HG02981 (cell line): ENCODE data around the gene PRKCH.
"Not testable (repeated sequence)": the region's sequence is repeated elsewhere in the genome, so short reads cannot be mapped to it uniquely, and the experiment has no call there.

Source experiments
- ATAC-seq: cut with Tn5 transposase; IDR thresholded peaks from one replicate; pipeline ENCODE4 v1.9.1; 2021; ENCODE audit warnings: mild to moderate bottlenecking, moderate library complexity; ENCODE audit not compliant: unreplicated experiment

The PRKCH gene

GRCh38 chr14:61524936-61525292, 203.5 kb downstream of the PRKCH start:
- ATAC-seq: no peak

GRCh38 chr14:61525293-61526011, 204.1 kb downstream of the PRKCH start:
- ATAC-seq: peak; percentile 85

DNA sequence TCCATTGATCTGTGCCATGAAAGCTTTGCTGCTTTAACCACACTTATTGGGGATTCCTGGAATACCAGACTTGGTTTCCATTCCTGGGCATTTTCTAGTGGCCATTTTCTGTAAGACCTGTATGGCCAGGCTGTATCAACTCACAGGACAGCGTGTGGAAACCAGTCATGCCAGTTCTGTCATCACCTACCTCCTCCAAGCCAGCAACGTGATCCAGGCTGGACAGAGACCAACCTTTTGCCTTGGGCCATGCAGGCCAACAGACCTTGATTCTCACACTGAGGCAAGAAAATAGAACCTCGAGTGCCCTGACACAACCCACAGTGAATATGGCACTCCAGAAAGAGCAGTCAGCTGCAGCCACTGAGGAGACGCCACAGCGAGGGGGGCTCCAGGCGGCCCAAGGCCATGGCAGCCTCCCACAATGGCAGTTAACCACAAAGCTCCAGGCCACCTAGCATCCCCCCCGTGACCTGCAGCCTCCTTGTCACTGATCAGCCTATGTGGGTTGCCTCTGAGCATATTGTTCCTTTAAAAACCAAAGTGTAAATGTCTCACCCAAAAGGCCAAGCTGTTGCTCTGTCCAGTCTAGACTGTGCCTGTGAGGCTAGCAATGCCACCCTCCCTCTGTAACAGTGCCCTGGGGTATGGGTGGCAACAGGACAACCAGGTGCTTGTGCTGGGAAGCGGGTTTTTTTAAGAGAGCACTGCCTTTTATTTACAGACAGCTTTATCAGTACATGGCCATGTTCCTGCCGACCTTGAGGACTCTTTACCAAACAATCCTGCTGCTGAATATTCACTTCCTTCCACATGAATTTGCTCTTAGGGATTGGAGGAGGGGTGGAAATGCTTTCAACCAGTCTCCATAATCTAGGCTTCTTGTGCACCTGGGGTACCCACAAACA, 205.3 kb downstream of the PRKCH start:
- ATAC-seq: no peak

DNA sequence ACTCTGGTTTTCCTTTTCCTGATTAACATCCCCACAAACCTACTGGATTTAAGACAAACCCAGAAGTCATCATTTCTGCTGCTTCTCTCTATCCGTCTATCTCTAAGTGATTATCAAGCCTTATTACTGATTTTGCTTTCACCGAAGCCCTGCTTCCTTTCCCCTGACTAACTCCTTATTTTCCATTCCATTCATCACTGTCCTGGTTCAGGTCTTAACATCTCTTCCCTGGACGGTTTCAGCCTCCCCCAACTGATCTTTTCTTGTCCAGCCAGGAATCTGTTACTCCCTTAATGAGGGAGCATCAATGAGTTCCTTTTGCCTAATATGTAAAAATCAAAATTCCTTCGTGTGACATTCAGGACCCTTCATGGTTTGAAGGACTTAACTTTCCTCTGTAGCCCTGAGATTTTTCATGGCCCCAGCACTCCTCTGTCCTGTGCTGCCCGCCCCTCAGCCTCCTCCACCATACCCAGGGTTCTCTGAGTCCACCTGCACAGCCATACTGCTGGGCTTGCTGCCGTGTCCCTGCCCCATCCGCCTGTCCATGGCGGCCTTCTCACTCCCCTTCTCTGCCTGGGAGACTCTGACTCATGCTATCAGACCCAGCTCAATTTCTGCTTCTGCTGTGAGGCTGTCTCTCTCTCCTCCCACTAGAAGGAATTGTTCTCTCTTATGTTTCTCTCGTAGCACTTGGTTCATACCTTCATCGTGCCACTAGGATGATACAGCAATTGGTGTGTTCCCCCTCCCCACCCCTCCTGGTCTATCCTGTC, 206.1 kb downstream of the PRKCH start:
- ATAC-seq: no peak

- no peak for ATAC-seq
Measured at GRCh38 chr14:61528591-61529021, 207.2 kb downstream of the PRKCH start.

GRCh38 chr14:61529360-61529759, 208.0 kb downstream of the PRKCH start:
- ATAC-seq: not testable (repeated sequence)

DNA sequence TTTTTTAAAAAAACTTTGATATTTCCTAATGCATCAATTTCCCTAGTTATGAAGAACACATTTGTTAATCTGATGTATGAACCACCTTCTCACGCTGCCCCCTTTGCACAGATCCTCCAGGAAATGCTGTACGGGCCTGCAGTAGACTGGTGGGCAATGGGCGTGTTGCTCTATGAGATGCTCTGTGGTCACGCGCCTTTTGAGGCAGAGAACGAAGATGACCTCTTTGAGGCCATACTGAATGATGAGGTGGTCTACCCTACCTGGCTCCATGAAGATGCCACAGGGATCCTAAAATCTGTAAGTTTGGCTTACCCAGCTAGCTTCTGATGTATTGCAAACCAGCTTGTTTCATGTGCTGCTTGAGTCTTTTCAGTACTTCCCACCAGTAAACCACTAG, 208.9 kb downstream of the PRKCH start:
- no peak for ATAC-seq

GRCh38 chr14:61530896-61531295, 209.5 kb downstream of the PRKCH start:
- ATAC-seq: no peak

DNA sequence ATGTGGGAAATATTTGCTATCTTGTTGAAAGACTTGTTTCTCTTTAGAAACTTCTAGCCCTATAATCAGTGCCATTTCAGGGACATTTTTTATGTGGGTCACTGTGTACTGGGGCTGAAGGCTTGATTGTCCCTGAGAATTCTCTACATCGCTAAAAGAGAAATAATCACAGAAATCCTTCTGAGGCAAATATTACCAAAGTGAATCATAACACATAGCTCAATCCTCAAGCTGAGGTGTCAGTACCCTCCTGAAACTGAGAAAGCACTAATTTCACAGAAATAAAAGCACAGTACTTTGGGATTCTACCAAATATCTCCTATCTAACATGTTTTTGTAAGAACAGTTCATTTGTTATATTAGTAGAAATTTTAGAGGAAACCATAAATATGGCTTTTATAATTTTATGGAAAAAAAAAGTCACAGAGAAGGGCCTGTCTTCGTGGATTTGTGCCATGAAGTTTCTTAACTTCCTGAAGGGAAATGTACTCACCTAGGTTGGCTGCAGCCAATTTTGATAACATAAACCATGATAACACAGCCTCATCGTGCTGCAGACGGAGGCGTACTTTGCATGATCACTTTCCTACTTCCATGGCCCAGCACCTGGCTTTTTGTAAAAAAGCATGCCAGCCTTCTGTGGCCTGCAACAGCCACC, 210.2 kb downstream of the PRKCH start:
- ATAC-seq: no peak

DNA sequence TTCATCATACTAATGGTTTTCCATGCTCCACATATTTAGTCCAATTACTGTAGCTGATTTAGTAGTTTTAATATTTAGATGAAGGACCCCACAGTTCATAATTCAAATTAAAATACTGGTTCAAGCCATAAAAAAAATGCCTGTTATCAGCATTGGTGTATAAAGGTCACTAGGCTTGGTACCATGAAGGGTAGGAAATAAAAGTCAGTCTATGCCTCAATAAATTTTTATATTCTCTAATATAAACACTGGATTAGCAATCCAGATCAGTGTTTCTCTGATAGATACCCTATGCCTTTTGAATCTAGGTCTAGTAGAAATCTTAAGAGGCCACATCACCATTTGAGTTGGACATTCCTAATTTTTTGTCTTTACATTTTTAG, 210.7 kb downstream of the PRKCH start:
- no peak for ATAC-seq

DNA sequence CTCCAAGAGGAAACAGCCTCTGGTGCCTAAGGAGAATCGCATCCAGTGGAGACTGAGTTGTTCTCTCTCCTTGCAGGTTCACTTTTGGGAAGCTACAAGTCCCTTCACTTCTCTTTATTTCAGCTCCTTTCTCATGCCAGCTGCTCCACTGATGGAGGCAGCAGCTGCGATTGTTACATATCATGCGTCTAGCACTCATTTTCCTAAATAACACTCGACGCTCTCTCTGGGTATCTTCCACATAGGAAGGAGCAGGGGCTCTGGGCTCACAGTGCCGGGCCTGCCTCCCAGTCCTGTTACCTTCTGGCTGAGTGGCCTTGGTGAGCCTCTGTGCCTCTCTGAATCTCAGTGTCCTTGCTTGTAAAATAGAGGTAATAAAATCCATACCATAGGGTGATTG, 211.4 kb downstream of the PRKCH start:
- no peak for ATAC-seq

- ATAC-seq: no peak
Measured at GRCh38 chr14:61533513-61534255, 212.3 kb downstream of the PRKCH start.

DNA sequence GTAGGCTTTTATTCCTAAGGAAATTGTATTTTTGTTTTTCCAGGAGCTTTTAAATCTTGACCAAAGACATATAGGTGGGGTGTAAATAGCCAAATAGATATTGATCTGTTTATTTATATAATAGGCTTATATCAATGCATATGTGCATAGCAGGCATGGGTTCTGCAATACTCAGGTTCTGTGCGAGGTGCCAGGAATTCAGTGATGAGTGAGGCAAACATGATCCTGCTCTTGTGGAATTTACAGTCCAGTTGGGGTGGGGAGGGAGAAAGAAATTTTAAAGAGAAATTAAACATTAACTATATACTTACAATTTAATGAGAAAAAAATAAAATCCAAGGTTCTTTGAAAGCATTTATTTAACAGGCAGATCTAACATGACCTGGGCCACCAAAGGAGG, 213.7 kb downstream of the PRKCH start:
- no peak for ATAC-seq

DNA sequence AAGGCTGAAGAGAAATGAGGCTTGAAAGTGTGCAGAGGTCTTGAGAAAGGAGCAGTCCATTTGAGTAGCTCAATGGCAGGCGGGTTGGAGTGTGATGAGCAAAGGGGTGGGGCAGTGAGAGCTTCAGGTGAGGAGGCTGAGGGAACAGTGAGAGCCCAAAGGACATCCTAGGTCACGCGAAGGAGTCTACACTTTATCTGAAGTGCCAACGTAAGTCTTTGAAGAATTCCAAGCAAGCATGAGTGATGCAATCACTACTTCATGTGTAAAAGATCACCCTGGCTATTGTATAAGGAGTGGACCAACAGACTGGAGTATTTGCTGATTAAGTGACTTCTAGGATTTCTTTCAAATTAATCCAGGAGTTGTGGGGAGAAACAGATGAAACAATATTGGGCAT, 214.1 kb downstream of the PRKCH start:
- no peak for ATAC-seq

- no peak for ATAC-seq
Measured at GRCh38 chr14:61536661-61537562, 215.5 kb downstream of the PRKCH start.

- ATAC-seq: no peak
Measured at GRCh38 chr14:61537563-61538463, 216.4 kb downstream of the PRKCH start.

DNA sequence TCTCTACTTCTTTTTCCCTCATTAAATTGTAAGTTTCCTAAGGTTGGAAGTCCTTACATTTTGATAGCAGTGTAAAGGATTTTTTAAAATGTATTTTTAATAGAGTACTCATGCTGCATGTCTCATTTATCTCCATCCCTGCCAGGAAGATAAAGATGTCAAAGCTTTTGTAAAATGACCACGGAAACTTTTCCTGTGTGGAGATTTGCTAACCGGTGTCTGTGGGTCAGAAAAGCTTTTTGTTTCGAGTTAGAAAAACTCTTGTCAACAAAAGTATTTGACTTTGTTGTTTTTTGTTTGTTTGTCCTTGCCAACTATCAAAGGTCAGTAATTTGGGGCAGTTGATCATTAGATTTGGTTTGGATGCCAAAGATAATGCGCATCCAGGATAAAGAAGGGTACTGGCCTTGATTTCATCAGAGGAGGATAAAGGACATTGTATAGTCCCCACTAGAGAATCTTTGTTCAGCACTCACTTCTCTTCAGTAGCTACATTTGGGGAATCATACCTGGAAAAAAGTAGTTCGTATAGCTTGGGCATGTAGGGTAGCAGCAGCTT, 217.2 kb downstream of the PRKCH start:
- ATAC-seq: no peak

- ATAC-seq: no peak
Measured at GRCh38 chr14:61539631-61540030, 218.3 kb downstream of the PRKCH start.
